DMS153 treated with DMSO at 0.1 percent for 48 hours (cell line): ENCODE results near the gene KRTAP3-2.

ENCODE experiments used
- DNase-seq: peaks from one replicate; lab custom pipeline; 2025; ENCODE audit not compliant: unreplicated experiment; lab: John Stamatoyannopoulos, UW

KRTAP3-2 gene

DNA sequence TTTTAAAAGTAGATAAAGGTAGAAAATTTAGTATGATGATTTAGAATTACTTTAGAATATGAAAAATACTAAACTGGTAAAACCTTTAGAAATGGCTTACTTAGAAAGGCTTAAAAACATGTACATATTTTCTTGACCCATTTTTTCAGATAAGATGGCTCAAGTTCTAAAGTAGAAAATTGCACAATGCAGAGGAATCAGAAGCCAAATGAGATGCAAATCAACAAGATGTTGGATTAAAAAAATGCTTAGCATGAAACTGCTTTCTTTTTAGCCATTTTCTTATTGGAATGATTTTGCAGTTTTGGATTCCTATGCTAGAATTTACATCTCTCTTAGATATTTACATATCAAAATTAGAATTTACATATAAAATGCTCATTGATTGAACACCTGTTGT lies 10.7 kb upstream of the KRTAP3-2 start:
- no peak for DNase-seq

DNA sequence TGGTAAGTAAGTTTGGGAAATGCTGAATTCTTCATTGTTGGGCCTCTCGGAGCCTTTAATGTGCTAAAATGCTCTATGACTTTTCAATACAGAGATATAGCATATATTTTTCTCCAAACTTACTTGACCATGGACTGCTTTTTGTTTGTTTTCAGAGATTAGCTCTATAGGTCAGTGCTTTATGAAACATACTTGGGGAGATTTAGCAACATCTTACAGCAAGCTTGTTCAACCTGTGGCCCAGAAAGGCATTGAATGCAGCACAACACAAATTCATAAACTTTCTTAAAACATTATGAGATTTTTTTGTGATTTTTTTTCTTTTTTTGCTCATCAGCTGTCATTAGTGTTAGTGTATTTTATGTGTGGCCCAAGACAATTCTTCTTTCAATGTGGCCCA lies 10.2 kb upstream of the KRTAP3-2 start:
- no peak for DNase-seq

DNA sequence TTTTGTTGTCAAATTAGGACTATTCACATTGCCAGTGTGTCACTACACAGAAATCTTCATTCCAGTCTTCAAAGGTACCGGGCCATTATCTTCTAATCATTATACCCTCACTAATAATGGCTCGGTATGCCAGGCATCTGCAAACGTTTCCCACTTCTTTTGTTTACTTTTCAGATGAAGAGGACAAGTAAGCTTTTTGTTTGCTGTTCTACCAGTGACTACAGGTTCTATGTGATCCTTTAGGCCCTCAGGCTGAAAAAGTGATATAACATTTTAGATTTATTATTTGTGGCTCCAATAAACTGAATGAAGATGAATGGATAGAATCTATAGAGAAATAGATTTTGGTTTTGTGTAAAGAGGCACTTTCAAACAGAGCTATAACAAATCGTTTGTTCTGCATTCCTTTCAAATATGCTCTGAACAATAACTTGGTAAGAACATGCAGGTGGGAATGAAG lies 9.6 kb upstream of the KRTAP3-2 start:
- DNase-seq, result peak; percentile 31

DNA sequence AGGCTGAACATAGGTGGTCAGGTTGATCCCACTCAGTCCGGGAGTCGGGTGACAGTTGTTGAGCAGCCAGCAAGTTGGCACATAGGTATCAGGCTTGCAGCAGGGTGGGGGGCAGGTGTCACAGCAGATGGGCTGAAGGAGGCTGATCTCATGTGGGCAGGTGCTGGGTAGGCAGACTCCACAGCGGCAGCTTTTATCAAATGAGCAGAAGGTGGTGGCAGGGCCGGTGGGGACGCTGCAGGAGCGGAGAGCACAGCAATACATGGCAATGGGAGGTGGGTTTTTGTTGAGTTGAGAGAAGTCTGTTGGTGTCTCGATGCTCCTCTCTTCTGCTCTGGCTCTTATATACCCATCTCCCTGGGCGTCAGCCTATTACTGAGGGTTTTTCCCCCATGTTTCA lies 9.1 kb upstream of the KRTAP3-2 start, which contains the start of gene KRTAP3-1:
Gene KRTAP3-1, minus strand, starts transcription at position 318 of the 400 bp plus-strand sequence. Its CDS starts 54 bp downstream, at position 264.
- no peak for DNase-seq

DNA sequence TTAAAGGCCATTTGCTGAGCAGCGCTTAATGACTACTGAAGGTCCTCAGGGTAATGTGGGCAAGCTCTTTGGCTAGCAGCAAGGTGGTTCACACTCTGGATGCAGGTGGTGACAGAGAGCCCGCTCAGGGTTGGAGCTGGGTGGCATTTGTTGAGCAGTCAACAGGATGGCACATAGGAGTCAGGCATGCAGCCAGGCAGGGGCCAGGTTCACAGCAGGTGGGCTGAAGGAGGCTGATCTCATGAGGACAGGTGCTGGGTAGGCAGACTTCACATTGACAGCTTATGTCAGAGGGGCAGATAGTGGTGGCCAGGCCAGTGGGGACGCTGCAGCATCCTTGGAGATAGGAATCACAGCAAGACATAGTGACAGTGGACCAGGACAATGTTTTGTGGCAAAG lies 4.7 kb upstream of the KRTAP3-2 start:
- no peak for DNase-seq

DNA sequence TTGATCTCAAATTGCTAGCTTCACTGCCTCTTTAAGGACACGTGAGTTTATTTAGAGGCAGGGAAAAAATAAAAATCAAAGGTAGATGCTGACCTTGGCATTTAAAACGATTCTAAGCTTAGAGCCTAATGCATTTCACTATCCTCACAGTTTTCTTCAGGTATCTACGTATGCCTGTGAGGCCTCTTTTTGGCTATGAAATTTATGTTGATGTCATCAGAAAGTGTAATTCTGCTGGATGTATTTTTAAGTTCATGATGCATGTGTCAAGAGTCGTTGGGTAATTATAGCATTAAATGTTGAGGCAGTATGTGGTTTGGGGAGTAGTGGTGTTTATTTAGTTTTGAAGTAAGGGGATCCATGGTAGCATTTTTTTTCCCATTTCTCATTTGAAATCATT lies 4.2 kb upstream of the KRTAP3-2 start:
- no peak for DNase-seq

DNA sequence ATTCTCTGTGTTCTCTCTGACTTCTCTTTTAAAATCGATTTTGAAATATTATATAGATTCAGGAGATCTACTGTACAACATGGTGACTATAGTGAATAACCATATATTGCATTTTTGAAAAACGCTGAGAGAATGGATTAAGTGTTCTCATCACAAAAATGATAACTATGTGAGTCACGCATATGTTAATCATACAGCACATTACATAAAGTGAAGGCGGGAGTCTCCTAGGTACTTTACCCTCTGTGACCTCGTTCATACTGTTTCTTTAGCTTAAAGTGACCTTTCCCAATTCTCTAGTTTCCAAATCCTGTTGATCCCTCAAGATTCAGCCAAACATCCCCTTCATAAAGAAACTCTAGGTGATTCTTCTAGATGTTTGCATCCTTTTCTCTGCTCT lies 3.1 kb upstream of the KRTAP3-2 start:
- DNase-seq, result no peak

DNA sequence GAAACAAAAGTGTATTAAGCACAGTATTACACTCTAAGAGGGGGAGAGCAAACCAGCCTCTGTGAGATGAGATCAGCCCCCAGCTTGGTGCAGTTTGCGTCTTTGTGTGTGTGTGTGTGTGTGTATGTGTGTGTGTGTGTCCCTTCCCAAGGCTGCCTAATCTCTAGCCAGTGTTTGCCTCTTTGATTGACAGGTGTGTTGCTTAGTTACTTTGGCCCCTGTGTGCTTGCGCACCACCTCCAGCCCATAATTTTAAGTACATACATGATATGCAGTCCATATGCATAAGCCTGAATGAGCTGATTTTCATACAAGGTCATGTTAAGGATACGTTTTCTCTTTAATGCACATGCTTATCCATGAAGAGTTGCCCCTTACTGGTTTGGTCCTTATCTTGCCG lies 2.1 kb upstream of the KRTAP3-2 start:
- DNase-seq, result no peak

DNA sequence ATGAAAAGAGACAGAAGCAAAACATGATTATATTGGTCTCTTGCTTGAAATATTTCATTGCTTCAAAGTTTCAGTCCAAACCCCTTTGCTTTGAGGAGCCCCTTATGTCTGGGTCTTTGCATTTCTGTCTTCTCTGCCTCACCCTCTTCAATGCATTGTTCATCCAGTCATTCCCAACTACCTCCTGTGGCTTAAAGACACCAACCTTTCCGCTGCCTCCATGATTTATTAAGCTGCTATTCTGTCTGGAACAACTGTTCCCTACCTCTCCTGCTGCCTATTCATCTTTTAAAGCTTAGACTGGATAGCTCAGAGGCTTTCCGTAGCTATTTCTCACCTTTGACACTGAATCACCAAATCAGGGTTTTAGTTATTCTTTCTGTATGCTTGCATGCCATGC lies 2.3 kb downstream of the KRTAP3-2 start:
- DNase-seq, result no peak

DNA sequence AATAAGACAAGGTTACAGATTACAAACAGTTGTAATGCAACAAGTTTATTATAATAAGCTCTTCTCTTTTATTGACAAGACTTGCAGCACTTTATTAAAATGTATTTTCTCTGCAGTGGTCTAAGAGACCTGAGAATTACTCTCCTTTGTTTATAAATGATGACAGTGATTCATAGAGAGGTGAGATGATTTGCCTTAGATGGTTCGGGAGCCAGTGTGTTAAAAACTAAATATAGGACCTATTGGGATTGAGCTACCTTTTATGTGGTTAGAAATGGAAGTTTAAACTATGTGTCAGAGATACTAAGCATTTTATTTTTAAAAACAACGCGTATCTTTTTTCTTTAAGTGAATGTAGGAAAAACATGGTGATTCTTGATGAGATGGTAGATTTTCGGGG lies 2.9 kb downstream of the KRTAP3-2 start:
- no peak for DNase-seq

DNA sequence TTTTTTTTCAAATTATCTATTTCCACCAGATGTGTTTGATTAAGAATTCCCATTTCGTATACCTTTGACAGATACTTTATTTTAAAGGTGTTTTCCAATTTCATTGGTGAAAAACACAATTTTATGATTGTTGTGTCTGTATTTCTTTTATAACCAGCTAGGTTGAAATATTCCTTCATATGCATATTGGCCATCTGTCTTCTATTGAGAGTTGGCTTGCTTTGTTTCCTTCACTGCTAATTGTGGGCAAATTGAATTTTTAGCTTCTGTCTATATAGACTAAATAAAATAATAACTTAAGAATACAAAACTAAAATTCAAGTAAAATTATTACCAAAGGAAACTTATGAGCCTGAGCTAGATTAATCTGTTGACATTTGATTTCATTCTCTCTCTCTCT lies 4.6 kb downstream of the KRTAP3-2 start:
- no peak for DNase-seq

DNA sequence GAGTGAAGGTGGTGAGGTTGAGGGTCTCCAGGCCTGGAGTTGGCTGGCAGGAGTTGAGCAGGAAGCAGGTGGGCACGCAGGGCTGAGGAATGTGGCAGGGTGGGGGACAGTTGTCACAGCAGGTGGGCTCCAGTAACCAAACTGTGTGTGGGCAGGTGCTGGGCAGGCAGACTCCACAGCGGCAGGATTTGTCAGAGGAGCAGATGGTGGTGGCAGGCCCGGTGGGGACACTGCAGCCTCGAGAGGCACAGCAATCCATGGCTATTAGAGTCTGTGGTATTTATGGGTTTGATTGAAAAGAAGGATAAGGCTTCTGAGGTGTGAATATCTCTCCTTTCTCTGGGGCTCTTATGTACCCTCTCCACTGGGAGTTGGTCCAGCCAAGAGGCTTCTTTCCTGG lies 5.9 kb downstream of the KRTAP3-2 start, which contains the start of gene KRTAP3-3:
Gene KRTAP3-3, minus strand, starts transcription at position 326 of the 400 bp plus-strand sequence. Its CDS starts 67 bp downstream, at position 259.
- DNase-seq, result peak; percentile 78

DNA sequence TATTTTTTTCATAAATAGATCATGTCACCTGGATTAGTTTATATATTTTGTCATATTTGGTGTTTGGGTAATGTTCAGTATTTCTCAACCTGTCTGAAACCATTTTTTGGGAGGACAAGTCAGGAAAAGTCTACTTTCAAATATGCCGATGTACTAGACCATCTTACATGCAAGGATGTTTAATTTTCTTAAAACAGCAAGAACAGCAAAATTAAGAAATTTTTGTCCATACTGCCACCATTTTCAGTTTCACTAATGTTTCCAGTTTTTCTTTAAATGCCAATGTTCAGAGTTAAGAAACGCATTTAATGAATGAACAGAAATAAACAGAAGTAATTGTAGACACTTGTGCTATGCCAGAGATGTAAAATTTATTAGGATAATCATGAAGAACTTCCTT lies 6.6 kb downstream of the KRTAP3-2 start:
- DNase-seq, result no peak

DNA sequence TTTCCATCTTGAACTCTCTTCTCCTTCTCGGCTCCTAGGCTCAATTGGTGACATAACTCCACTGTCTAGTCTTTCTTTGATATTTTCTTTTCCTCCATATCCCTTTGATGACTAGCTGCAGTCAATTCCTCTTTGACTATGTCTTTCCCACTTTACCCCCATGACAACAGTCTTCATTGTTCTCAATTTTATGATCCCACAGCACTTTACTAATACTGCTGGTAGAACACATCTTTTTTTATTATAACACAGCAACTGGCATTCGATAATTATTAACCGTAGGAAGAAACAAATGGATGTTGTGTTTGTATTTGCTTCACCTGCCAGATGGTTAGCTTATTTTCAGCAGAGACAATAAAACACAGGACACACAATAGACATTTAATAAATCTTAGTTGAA lies 7.0 kb downstream of the KRTAP3-2 start:
- no peak for DNase-seq

DNA sequence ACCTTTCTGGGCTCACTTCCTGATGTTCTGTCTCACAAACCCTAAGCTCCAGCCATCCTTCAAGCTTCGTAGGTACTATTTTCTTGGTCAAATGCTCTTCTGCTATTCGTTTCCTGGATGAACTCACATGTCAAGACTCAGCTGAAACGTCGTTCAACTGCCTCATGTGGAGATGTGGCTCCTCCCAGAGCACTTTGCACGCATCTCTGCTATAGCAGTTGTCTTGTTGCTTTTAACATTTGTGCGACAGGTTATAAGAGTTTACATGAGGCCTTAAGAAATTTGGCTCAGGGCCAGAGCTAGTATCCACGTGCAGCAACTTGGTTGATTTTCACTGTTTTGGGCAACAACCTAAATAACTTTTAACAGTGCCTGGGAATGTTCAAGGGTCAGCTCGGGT lies 12.8 kb downstream of the KRTAP3-2 start:
- no peak for DNase-seq

DNA sequence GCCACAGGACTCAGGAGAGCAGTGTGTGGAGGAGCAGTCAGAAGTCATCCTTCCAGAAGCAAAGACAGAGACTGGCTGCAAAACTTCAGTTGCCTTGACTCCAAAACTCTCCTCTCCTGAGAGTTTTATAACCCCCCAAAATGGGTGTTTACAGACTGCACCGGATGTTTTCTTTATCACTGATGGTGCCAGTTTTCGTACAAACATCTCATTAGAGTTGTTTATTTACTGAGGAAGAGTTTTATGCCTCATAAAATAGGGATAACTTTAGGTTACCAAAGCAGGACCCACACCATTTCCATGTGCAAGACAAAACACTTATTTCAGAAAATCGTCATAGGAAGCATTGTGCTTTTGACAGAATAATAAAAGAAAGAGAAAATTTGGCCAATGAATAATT lies 15.5 kb downstream of the KRTAP3-2 start, which contains the start of gene KRT40:
Gene KRT40, minus strand, starts transcription at position 101 of the 400 bp plus-strand sequence. Its CDS starts 53 bp downstream, at position 48.
- no peak for DNase-seq

DNA sequence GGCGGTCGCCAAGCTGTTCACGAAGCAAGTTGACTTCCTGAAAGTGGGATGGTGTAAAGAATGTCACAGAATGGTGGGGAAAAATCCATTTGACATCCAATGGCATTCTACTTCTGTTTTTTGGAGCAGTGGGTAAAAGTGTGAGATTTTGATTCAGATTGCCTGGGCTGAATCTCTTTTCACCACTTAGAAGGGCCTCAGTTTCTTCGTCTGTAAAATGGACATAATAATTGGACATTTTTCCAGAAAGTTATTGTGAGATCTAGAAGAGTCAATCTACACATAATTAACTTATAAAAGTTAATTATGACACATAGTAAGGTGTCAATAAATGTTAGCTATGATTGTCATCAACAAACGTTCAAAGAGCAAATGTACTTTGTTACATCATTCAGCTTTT lies 18.6 kb downstream of the KRTAP3-2 start:
- no peak for DNase-seq

DNA sequence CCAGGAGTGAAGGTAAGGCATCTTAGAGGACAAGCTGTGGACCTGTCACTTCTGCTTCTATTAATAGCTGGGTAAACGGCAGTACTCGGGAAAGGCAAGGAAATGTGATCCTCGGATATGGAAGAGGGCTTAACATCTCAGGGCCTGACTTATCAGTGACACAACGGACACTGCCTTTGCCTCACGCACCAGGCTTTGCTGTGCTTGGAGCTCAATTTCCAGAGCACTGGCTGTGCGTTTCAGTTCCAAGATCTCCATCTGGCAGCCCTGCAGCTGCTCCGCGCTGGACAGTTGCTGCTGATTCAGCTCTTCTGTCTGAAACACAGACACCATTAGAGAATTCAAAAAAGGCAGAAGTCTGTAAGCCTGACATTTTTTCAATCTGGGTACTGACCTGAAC lies 19.1 kb downstream of the KRTAP3-2 start:
- no peak for DNase-seq

DNA sequence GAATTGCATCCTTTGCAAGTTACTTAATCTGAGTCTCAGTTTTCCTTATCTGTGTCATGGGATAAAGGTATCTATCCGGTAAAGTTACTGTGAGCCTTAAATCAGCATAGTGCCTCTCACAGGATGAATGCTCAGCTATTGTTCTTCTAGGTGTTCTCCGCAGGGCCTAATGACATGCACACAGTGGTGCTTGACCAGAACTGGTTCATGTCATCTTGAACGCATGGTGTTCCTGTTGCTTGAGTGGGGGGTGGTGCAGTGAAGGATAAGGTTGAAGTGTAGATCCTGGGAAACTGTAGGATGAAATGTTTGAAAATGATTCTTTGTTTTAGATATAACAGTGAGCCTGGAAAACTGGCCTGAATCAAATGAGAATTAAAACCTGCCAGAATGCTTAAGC lies 19.6 kb downstream of the KRTAP3-2 start:
- DNase-seq, result no peak

DNA sequence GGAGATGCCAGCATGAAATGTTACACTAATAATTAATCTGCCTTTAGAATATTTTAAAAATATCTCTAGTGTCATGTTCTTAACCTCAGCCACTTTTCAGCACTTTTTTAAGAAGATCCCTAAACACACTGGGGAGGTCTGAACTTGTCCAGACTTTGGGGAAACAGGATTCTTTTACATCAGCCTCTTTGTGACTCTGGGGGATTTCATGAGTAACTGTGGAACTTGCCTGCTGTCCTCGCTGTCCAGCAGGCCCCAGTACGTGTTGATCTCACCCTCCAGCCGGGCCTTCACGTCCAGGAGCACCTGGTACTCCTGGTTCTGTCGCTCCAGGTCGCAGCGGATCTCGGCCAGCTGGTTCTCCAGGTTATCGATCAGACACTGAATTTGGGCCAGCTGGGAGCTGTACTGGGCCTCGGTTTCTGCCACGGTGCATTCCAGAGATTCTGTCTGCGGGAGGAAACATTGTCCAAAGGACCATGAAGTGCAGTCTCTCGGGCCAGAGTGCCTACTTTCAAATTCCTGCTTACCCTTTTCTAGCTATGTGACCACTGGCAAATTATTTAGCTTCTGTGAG lies 21.0 kb downstream of the KRTAP3-2 start:
- no peak for DNase-seq

DNA sequence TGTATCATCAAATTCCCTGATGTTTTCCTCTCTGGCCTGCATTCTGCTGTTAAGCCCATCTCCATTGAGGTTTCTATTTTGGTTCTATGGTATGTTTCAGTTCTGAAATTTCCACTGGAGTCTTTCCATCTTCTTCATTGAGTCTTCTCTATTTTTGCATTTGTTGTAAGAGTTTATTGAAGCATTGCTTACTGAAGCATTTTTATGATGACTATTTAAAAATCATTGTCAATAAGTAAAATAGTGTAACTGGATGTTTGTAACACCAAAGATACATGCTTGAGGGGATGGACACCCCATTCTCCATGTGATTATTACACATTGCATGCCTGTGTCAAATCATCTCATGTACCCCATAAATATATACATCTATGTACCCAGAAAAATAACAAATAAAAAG lies 24.2 kb downstream of the KRTAP3-2 start:
- DNase-seq, result no peak

DNA sequence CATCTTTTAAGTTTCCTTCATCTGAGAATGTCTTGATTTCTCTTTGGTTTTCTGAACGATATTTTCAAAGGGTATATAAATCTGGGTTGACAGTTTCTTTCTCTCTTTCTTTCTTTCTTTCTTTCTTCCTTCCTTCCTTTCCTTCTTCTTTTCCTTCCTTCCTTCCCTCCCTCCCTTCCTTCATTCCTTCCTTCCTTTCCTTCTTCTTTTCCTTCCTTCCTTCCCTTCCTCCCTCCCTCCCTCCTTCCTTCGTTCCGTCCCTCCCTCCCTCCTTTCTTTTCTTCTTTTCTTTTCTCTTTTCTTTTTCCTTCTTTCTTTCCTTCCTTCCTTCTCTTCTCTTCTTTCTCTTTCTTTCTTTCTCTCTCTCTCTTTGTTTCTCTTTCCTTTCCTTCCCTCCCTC lies 25.3 kb downstream of the KRTAP3-2 start:
- no peak for DNase-seq

DNA sequence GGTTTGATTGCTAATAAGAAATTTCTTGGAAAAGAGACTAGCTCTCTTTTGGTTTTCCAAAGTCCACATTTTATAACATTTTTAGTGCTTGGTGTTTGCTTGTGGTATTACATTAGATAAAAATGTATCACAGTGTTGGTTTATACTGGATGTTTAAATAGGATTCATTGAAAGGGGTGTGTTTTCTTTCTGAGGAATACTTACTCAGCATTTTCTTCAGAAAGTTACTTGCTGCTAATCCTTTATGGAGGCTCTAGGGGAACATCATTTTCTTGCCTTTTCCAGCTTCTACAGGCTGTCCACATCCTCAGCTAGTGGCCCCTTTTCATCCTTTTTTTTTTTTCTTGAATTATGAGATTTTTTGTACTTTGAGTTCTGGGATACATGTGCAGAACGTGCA lies 32.1 kb downstream of the KRTAP3-2 start:
- no peak for DNase-seq
